Midbrain (tissue), 1 donor: ENCODE measurements around the gene NUDT6.
A peak's percentile ranks its signal among the peaks of the same experiment; 100 is the strongest.
"Not testable (repeated sequence)": the region's sequence is repeated elsewhere in the genome, so short reads cannot be mapped to it uniquely, and the experiment has no call there.

Experiments
- DNase-seq: peaks from one replicate; lab custom pipeline; 2025; lab: John Stamatoyannopoulos, UW

NUDT6 gene

DNA sequence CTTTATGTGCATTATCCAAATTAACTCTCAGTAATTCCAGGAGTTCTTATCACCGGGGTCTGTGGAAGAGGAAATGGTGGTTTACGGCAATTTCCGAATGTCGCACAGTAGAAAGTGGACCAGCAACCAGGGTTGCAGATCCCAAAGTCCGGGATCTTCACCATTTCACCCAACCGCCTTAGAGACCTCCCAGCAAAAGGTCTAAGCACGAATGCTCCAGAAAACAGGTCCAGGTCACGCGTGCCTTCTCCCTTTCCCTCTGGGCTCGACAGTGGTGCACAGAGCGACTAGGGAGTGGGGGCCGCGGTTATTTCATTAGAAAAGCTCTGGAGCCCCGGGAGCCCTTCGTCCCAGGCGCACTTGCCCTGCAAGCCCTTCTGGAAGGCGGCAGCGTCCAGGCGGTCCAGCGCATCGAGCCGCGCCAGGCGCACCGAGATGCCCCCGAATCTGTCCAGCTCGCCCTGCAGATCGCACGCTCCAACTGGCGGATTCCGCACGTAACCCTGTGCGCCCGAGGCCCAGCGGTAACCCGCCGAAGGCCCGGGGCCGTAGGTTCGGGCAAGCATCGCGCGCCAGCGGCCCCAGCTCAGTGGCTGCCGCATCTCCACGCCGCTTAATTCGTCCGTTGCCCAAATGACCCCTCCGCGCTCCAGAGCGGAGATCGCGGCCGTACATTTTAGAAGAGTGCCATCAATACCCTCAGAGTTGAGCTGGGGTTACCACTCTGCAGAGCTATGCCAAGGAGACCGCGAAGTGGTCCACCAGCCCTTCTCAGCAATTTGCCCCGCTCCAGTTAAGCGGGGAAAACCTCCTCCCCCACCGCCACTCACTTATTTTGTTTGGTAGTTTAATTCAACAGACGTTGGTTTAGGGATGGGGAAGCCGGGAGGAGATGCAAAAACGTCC lies at the start of gene NUDT6:
Gene NUDT6 (minus strand): TSS at position 627 of the 906 bp plus-strand sequence. CDS start 25 bp downstream, at position 602.
- DNase-seq = peak; percentile 82

DNA sequence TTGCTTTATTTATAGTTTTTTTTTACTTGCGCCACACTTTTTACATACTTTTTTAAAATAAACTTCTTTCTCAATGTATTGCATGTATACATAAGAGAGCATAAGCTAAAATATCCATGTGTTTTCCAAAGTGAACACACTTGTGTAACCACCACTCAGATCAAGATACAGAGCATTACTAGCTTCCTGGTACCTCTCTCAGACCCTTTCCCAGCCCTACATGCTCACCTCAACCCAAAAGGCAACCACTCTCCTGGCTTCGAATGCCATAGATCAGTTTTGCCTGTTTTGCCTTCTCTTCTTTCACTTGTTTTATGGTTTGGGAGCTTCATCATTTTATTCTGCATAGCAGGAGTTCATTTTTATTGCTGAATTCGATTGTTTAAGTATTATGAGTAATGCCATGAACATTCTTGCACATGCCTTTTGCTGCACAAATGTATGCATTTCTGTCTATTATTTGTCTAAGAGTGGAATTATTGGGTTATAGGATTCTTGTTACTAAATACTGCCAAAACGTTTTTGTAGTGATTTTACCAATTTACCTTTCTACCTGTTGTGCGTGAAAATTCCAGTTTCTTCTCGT lies 45.9 kb upstream of the NUDT6 start:
- DNase-seq = no peak

DNA sequence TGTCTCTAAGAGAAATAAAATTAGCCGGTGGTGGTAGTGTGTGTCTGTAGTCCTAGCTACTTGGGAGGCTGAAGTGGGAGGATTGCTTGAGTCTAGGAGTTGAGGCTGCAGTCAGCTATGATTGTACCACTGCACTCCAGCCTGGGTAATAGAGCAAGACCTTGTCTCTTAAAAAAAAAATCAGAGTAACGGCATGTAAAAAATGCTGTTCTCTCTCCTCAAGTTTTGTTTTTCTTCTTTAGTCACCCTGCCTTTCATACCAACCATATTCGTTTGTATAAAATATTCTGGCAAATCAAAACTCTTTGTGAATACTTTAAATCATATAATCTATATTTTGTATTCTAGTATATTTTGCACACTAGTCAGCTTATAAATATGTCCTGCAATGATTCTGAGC lies 44.8 kb upstream of the NUDT6 start:
- no peak for DNase-seq

DNA sequence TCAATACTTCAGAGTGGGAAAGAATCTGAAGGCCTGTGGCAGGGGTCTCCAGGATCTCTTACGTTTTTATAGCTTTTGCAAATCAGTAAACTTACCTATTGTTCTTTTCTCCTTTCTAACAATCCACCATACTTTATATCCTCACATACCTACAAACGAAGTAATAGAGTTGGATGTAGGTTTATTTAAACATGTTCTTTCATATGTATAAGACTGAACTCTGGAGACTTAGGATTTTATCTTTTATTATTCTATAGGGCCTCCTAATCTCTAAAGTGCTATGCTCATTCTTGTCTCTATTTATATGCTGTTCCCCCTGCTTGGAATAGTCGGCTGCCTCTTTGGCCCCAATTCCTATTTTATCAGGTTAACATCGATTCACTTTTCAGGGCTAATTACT lies 43.8 kb upstream of the NUDT6 start:
- no peak for DNase-seq

- DNase-seq = no peak
Measured at GRCh38 chr4:122963216-122963615, 40.8 kb upstream of the NUDT6 start.

GRCh38 chr4:122960611-122961000 lies 38.2 kb upstream of the NUDT6 start:
- no peak for DNase-seq

GRCh38 chr4:122959981-122960610 lies 37.7 kb upstream of the NUDT6 start:
- DNase-seq = no peak

- no peak for DNase-seq
Measured at GRCh38 chr4:122959441-122959840, 37.0 kb upstream of the NUDT6 start.

GRCh38 chr4:122958505-122958904 lies 36.1 kb upstream of the NUDT6 start:
- no peak for DNase-seq

DNA sequence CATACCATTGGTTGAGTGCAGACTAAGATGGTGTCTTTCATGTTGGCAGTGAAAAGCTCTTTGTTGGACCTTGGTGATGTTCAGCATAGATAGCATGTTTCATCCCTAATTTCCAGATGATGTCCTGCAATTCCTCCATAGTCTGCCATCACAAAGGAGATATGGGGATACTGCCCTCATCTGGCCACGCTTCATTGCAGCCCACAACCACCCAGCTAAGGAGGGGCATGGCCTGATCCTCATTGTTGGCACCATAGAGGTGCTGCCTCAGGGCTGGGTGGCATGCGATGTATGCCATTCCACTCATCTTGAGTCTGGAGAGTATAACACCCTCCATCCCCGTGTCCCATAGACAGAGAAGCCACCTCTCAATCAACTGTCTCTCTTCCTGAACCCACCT lies 31.5 kb upstream of the NUDT6 start:
- DNase-seq = no peak

- no peak for DNase-seq
Measured at GRCh38 chr4:122952028-122952427, 29.6 kb upstream of the NUDT6 start.

- no peak for DNase-seq
Measured at GRCh38 chr4:122948671-122949070, 26.3 kb upstream of the NUDT6 start.

DNA sequence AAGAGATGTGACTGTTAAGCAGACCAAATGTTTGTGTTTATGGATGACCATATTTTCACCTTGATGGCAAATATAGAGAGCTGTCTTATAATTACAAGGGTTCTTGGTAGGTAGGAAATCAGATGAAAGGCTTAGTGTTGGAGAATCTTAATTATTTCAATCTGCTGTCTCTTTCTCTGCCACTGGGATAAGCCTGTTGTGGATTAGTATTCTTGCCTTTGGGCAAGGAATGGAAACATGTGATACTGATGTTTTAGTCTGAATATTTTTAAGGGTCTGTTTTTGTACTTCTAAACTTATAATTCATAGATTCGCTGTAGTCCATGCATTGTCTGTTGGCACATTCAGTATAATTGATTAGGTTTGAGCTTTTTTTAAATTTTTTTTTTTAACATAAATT lies 23.7 kb upstream of the NUDT6 start:
- DNase-seq = no peak

DNA sequence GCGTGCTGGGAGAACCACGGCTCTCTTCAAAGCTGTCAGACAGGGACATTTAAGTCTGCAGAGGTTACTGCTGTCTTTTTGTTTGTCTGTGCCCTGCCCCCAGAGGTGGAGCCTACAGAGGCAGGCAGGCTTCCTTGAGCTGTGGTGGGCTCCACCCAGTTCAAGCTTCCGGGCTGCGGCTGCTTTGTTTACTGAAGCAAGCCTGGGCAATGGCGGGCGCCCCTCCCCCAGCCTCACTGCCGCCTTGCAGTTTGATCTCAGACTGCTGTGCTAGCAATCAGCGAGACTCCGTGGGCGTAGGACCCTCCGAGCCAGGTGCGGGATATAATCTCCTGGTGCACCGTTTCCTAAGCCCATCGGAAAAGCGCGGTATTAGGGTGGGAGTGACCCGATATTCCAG lies 22.7 kb upstream of the NUDT6 start:
- not testable (repeated sequence) for DNase-seq

GRCh38 chr4:122932763-122933162 lies 10.4 kb upstream of the NUDT6 start:
- DNase-seq = no peak

GRCh38 chr4:122930862-122931261 lies 8.5 kb upstream of the NUDT6 start:
- peak; percentile 16 for DNase-seq

- DNase-seq = no peak
Measured at GRCh38 chr4:122928930-122929329, 6.5 kb upstream of the NUDT6 start.

- DNase-seq = peak; percentile 88
Measured at GRCh38 chr4:122922877-122923511, 597 bp upstream of the NUDT6 start.

- no peak for DNase-seq
Measured at GRCh38 chr4:122921300-122921699, 1.1 kb downstream of the NUDT6 start.

DNA sequence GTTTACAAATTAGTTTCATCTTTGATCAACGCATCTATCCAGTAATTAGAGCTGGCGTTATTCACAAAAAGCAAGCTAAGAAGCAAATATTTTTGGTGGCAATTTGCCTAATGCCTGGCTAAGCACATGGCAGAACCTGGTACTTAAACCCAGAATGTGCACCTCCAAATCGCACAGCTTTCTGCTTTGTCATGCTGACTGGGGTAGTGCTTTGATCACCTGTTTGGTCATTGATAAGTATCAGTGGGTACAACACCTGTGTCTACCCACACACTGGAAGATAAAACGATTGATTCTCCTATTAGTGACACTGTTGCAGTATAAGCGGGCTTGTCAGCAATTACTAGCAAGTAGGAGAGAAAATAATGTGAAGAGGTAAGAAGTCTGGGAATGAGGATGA lies 1.9 kb downstream of the NUDT6 start:
- DNase-seq = no peak

- DNase-seq = no peak
Measured at GRCh38 chr4:122917731-122918130, 4.7 kb downstream of the NUDT6 start.

DNA sequence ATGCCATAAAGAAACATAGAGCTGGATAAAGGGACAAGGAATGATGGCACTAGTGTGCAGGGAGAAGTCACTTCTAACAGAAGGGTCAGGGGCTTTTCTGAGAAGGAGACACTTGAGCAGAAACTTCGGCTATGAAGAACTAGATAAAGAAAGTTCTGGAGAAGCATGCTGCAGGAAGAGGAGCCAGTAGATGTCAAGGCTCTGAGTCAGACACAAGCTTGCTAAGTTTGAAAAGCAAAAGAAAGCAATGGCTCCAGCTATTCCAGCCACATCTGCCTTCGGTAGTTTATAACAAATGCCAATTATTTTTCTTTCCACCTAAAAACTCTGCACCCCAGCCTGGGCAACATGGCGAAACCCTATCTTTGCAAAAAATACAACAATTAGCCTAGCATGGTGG lies 7.5 kb downstream of the NUDT6 start:
- no peak for DNase-seq
